Mesenchymal stem cell (in vitro differentiated cells and primary cell): ENCODE measurements around the gene PCSK6.

Experiments used
- DNase-seq: peaks from one replicate; pipeline ENCODE4 v3.0.0-alpha.2; 2013
- H2AFZ ChIP-seq: one replicate; pipeline ENCODE4 v1.6.1; 2013; ENCODE audit warnings: low read depth, mild to moderate bottlenecking, control low read depth, inconsistent platforms, low read length, moderate library complexity
- H2AK5ac ChIP-seq: 2 replicates; pipeline ENCODE4 v1.6.1; 2013; ENCODE audit warnings: low read length, moderate library complexity, mild to moderate bottlenecking, inconsistent platforms; ENCODE audit not compliant: severe bottlenecking
- H2BK120ac ChIP-seq: one replicate; pipeline ENCODE4 v1.6.1; 2013; ENCODE audit warnings: low read depth, mild to moderate bottlenecking, inconsistent platforms, low read length, moderate library complexity
- H2BK12ac ChIP-seq, 2 experiments: one replicate each; pipeline ENCODE4 v1.6.1; 2013; ENCODE audit warnings: inconsistent platforms in 2 of 2, low read length in 2 of 2, mild to moderate bottlenecking in 2 of 2, moderate library complexity in 2 of 2, control low read depth in 1 of 2
- H2BK15ac ChIP-seq: one replicate; pipeline ENCODE4 v1.6.1; 2013; ENCODE audit warnings: mild to moderate bottlenecking, low read depth, inconsistent platforms; ENCODE audit not compliant: poor library complexity, severe bottlenecking
- H2BK5ac ChIP-seq: 2 replicates; pipeline ENCODE4 v1.6.1; 2013; ENCODE audit warnings: low read depth, mild to moderate bottlenecking, low read length, control low read depth, inconsistent platforms; ENCODE audit not compliant: poor library complexity, severe bottlenecking
- H3K14ac ChIP-seq, 2 experiments: one replicate each; pipeline ENCODE4 v1.6.1; 2013; ENCODE audit warnings: inconsistent platforms in 2 of 2, low read length in 2 of 2, control low read depth in 1 of 2, mild to moderate bottlenecking in 1 of 2, moderate library complexity in 1 of 2
- H3K18ac ChIP-seq, 2 experiments: one replicate each; pipeline ENCODE4 v1.6.1; 2013; ENCODE audit warnings: inconsistent platforms in 2 of 2, low read length in 2 of 2, control low read depth in 1 of 2, low read depth in 1 of 2, mild to moderate bottlenecking in 1 of 2
- H3K23ac ChIP-seq, 2 experiments: one replicate each; pipeline ENCODE4 v1.6.1; 2013; ENCODE audit warnings: inconsistent platforms in 2 of 2, low read length in 2 of 2, mild to moderate bottlenecking in 2 of 2, moderate library complexity in 2 of 2, control low read depth in 1 of 2
- H3K27ac ChIP-seq: 2 replicates; pipeline ENCODE4 v1.5.1; 2013; ENCODE audit warnings: mild to moderate bottlenecking, moderate library complexity, low read length, control low read depth, inconsistent platforms; ENCODE audit not compliant: poor library complexity, severe bottlenecking
- H3K27me3 ChIP-seq, 2 experiments: 2 replicates each; pipeline versions ENCODE4 v1.6.1 to v1.7.0; 2013; ENCODE audit warnings: low read length in 2 of 2, mild to moderate bottlenecking in 2 of 2, moderate library complexity in 2 of 2, control low read depth in 1 of 2, inconsistent platforms in 1 of 2; ENCODE audit not compliant: control insufficient read depth in 1 of 2, insufficient read depth in 1 of 2
- H3K36me3 ChIP-seq, 2 experiments: 2 replicates each; pipeline versions ENCODE4 v1.6.1 to v1.7.0; 2013; ENCODE audit warnings: low read length in 2 of 2, control low read depth in 1 of 2, inconsistent platforms in 1 of 2, low read depth in 1 of 2, mild to moderate bottlenecking in 1 of 2; ENCODE audit not compliant: insufficient read depth in 2 of 2, control insufficient read depth in 1 of 2
- H3K4ac ChIP-seq, 2 experiments: one replicate each; pipeline ENCODE4 v1.6.1; 2013; ENCODE audit warnings: inconsistent platforms in 2 of 2, low read length in 2 of 2, mild to moderate bottlenecking in 2 of 2, moderate library complexity in 2 of 2, control low read depth in 1 of 2, low read depth in 1 of 2
- H3K4me1 ChIP-seq: 2 replicates; pipeline ENCODE4 v1.6.1; 2013; ENCODE audit warnings: low read depth, low read length, control low read depth; ENCODE audit not compliant: control insufficient read depth, insufficient read depth
- H3K4me2 ChIP-seq: 2 replicates; pipeline ENCODE4 v1.6.1; 2013; ENCODE audit warnings: low read length, mild to moderate bottlenecking, inconsistent platforms; ENCODE audit not compliant: poor library complexity, severe bottlenecking
- H3K4me3 ChIP-seq, 2 experiments: 2 replicates each; pipeline versions ENCODE4 v1.5.1 to v1.7.0; 2013; ENCODE audit warnings: low read length in 2 of 2, mild to moderate bottlenecking in 2 of 2, control low read depth in 1 of 2, low read depth in 1 of 2; ENCODE audit not compliant: insufficient read depth in 1 of 2
- H3K79me1 ChIP-seq: replicated peaks from 2 replicates; pipeline ENCODE4 v1.6.1; 2013; ENCODE audit warnings: mild to moderate bottlenecking, control low read depth, low read length, inconsistent platforms; ENCODE audit not compliant: poor library complexity, severe bottlenecking
- H3K9ac ChIP-seq: 2 replicates; pipeline ENCODE4 v1.7.0; 2013; ENCODE audit warnings: mild to moderate bottlenecking, low read length, moderate library complexity
- H3K9me3 ChIP-seq: 2 replicates; pipeline ENCODE4 v1.7.0; 2013; ENCODE audit warnings: mild to moderate bottlenecking, low read length; ENCODE audit not compliant: control insufficient read depth
- H4K8ac ChIP-seq: one replicate; pipeline ENCODE4 v1.6.1; 2013; ENCODE audit warnings: inconsistent platforms, mild to moderate bottlenecking, low read length, moderate library complexity
- H4K91ac ChIP-seq: one replicate; pipeline ENCODE4 v1.6.1; 2013; ENCODE audit warnings: mild to moderate bottlenecking, low read length, inconsistent platforms
- WGBS: methylation state at CpG from one replicate; pipeline ENCODE4 v1.1.7; 2013; ENCODE audit warnings: mixed read lengths; 5-methylcytosine and 5-hydroxymethylcytosine counted together

The PCSK6 gene

GRCh38 chr15:101434032-101434920 is 55.2 kb downstream of the PCSK6 start:
- Histone ChIP-seq H2BK5ac (no peak overlapping the region), H3K23ac (no peak overlapping the region), H2BK120ac (no peak overlapping the region), H3K4ac (no peak overlapping the region), H2BK12ac (no peak overlapping the region), H3K4me3 (no peak overlapping the region), H3K36me3 (no peaks in the 10 kb centered on the region), H3K14ac (no peak overlapping the region), H3K9ac (no peak overlapping the region), H3K18ac (no peak overlapping the region), H4K91ac (peak overlapping the region; percentile 29), H2AFZ (no peak overlapping the region), H4K8ac (peak overlapping the region; percentile 9), H3K9me3 (no peaks in the 10 kb centered on the region), H3K27me3 (peaks cover 5 to 29% of the 10 kb centered on the region in 2 experiments), H3K27ac (no peak overlapping the region), H2AK5ac (no peak overlapping the region), H2BK15ac (no peak overlapping the region), H3K4me1 (no peaks in the 10 kb centered on the region), H3K79me1 (no peaks in the 10 kb centered on the region), H3K4me2 (no peak overlapping the region)
- WGBS, result 85% methylated on average over 21 of the region's 21 CpGs
- DNase-seq, result no peak

- no peak overlapping the region for H2AK5ac ChIP-seq
- H3K18ac ChIP-seq, result no peak overlapping the region
- no peak overlapping the region for H4K8ac ChIP-seq
- 67% methylated on average over 7 of the region's 7 CpGs for WGBS
- no peak overlapping the region for H2BK5ac ChIP-seq
- H3K36me3 ChIP-seq, result no peaks in the 10 kb centered on the region
- H3K79me1 ChIP-seq, result no peaks in the 10 kb centered on the region
- H2AFZ ChIP-seq, result no peak overlapping the region
- no peak overlapping the region for H3K27ac ChIP-seq
- H3K27me3 ChIP-seq, result peaks cover 8 to 29% of the 10 kb centered on the region in 2 experiments
- H3K23ac ChIP-seq, result no peak overlapping the region
- no peak overlapping the region for H2BK15ac ChIP-seq
- no peaks in the 10 kb centered on the region for H3K9me3 ChIP-seq
- H2BK120ac ChIP-seq, result no peak overlapping the region
- no peak overlapping the region for H3K9ac ChIP-seq
- DNase-seq, result no peak
- peaks cover 2% of the 10 kb centered on the region for H3K4me1 ChIP-seq
- H2BK12ac ChIP-seq, result no peak overlapping the region
- no peak overlapping the region for H3K4me3 ChIP-seq
- H3K4me2 ChIP-seq, result no peak overlapping the region
- no peak overlapping the region for H3K4ac ChIP-seq
- H3K14ac ChIP-seq, result no peak overlapping the region
- peak overlapping the region; percentile 10 for H4K91ac ChIP-seq
Measured at GRCh38 chr15:101433396-101433795, 56.1 kb downstream of the PCSK6 start.

GRCh38 chr15:101432982-101433381 is 56.5 kb downstream of the PCSK6 start:
- H3K9me3 ChIP-seq, result no peaks in the 10 kb centered on the region
- no peak overlapping the region for H3K23ac ChIP-seq
- H3K14ac ChIP-seq, result no peak overlapping the region
- H3K4ac ChIP-seq, result no peak overlapping the region
- H2BK5ac ChIP-seq, result no peak overlapping the region
- WGBS, result 84% methylated on average over 3 of the region's 3 CpGs
- no peaks in the 10 kb centered on the region for H3K36me3 ChIP-seq
- no peak overlapping the region for H2AK5ac ChIP-seq
- no peak overlapping the region for H3K4me2 ChIP-seq
- H2BK15ac ChIP-seq, result no peak overlapping the region
- H3K4me1 ChIP-seq, result peaks cover 2% of the 10 kb centered on the region
- DNase-seq, result no peak
- peaks cover 8 to 33% of the 10 kb centered on the region in 2 experiments for H3K27me3 ChIP-seq
- H2BK120ac ChIP-seq, result no peak overlapping the region
- H3K27ac ChIP-seq, result no peak overlapping the region
- H3K9ac ChIP-seq, result no peak overlapping the region
- no peak overlapping the region for H4K8ac ChIP-seq
- H2BK12ac ChIP-seq, result no peak overlapping the region
- H4K91ac ChIP-seq, result peak overlapping the region; percentile 29
- no peak overlapping the region for H2AFZ ChIP-seq
- no peak overlapping the region for H3K4me3 ChIP-seq
- no peak overlapping the region for H3K18ac ChIP-seq
- no peaks in the 10 kb centered on the region for H3K79me1 ChIP-seq

- H3K4me2 ChIP-seq, result no peak overlapping the region
- no peaks in the 10 kb centered on the region for H3K79me1 ChIP-seq
- H3K18ac ChIP-seq, result no peak overlapping the region
- DNase-seq, result no peak
- no peak overlapping the region for H4K8ac ChIP-seq
- no peaks in the 10 kb centered on the region for H3K36me3 ChIP-seq
- no peak overlapping the region for H3K9ac ChIP-seq
- no peak overlapping the region for H2BK15ac ChIP-seq
- WGBS, result 86% methylated on average over 3 of the region's 6 CpGs
- no peak overlapping the region for H3K4me3 ChIP-seq
- no peak overlapping the region for H2AK5ac ChIP-seq
- no peaks in the 10 kb centered on the region for H3K9me3 ChIP-seq
- H2AFZ ChIP-seq, result no peak overlapping the region
- peaks cover 2% of the 10 kb centered on the region for H3K4me1 ChIP-seq
- H4K91ac ChIP-seq, result no peak overlapping the region
- H3K23ac ChIP-seq, result no peak overlapping the region
- H3K27ac ChIP-seq, result no peak overlapping the region
- no peak overlapping the region for H2BK12ac ChIP-seq
- H2BK120ac ChIP-seq, result no peak overlapping the region
- no peak overlapping the region for H3K14ac ChIP-seq
- H3K4ac ChIP-seq, result no peak overlapping the region
- H2BK5ac ChIP-seq, result no peak overlapping the region
- H3K27me3 ChIP-seq, result peaks cover 8 to 33% of the 10 kb centered on the region in 2 experiments
Measured at GRCh38 chr15:101431748-101432147, 57.8 kb downstream of the PCSK6 start.
